HG02588 (cell line): Measurements from ENCODE around the gene LCP2.
A peak's percentile ranks its signal among the peaks of the same experiment; 100 is the strongest.

Source experiments
- ATAC-seq: cut with Tn5 transposase; IDR thresholded peaks from one replicate; pipeline ENCODE4 v1.9.1; 2021; ENCODE audit warnings: mild to moderate bottlenecking, moderate library complexity; ENCODE audit not compliant: unreplicated experiment

Gene LCP2

GRCh38 chr5:170297589-170298462 is at the start of gene LCP2:
LCP2 (minus strand) TSS chr5:170297777; CDS start chr5:170297611, 166 bp downstream.
- ATAC-seq: peak; percentile 37

GRCh38 chr5:170347022-170347567 is 49.5 kb upstream of the LCP2 start:
- ATAC-seq: no peak

- no peak for ATAC-seq
Measured at GRCh38 chr5:170345971-170346370, 48.4 kb upstream of the LCP2 start.

- no peak for ATAC-seq
Measured at GRCh38 chr5:170343177-170343576, 45.6 kb upstream of the LCP2 start.

- no peak for ATAC-seq
Measured at GRCh38 chr5:170342153-170342725, 44.7 kb upstream of the LCP2 start.

- ATAC-seq: no peak
Measured at GRCh38 chr5:170341545-170341944, 44.0 kb upstream of the LCP2 start.

GRCh38 chr5:170339780-170340167 is 42.2 kb upstream of the LCP2 start:
- no peak for ATAC-seq

GRCh38 chr5:170338933-170339779 is 41.6 kb upstream of the LCP2 start:
- ATAC-seq: peak; percentile 86

GRCh38 chr5:170338291-170338690 is 40.7 kb upstream of the LCP2 start:
- ATAC-seq: no peak

- ATAC-seq: no peak
Measured at GRCh38 chr5:170337045-170337733, 39.6 kb upstream of the LCP2 start.

GRCh38 chr5:170336065-170336464 is 38.5 kb upstream of the LCP2 start:
- no peak for ATAC-seq

GRCh38 chr5:170334626-170335025 is 37.0 kb upstream of the LCP2 start:
- no peak for ATAC-seq

- ATAC-seq: peak; percentile 45
Measured at GRCh38 chr5:170333161-170333910, 35.8 kb upstream of the LCP2 start.

- ATAC-seq: no peak
Measured at GRCh38 chr5:170332058-170332457, 34.5 kb upstream of the LCP2 start.

GRCh38 chr5:170330568-170331054 is 33.0 kb upstream of the LCP2 start:
- ATAC-seq: no peak

- ATAC-seq: no peak
Measured at GRCh38 chr5:170329524-170329923, 31.9 kb upstream of the LCP2 start.

- ATAC-seq: no peak
Measured at GRCh38 chr5:170327829-170328228, 30.3 kb upstream of the LCP2 start.

- no peak for ATAC-seq
Measured at GRCh38 chr5:170327168-170327567, 29.6 kb upstream of the LCP2 start.

- no peak for ATAC-seq
Measured at GRCh38 chr5:170319301-170319700, 21.7 kb upstream of the LCP2 start.

- ATAC-seq: no peak
Measured at GRCh38 chr5:170317499-170317898, 19.9 kb upstream of the LCP2 start.
